HEK293 (cell line): ENCODE measurements around the gene SREBF1.

Experiments
- CTCF ChIA-PET: fragments of 350-600 bp; formaldehyde crosslinking; extraction: SDS; loops from one replicate; lab custom pipeline; 2021; ENCODE audit warnings: antibody characterized with exemption; lab: Yijun Ruan, JAX
- POLR2A ChIA-PET: fragments of 300-600 bp; formaldehyde crosslinking; extraction: SDS; loops from one replicate; lab custom pipeline; 2020; ENCODE audit warnings: antibody characterized with exemption, inconsistent platforms; lab: Yijun Ruan, JAX
- H3K27ac ChIP-seq: fragments of 200-500 bp; sonication (Bioruptor generic); 2 replicates; pipeline ENCODE4 v1.5.1; 2014; ENCODE audit warnings: low read depth, low read length, control low read depth, inconsistent platforms; ENCODE audit errors: extremely low read depth
- H3K36me3 ChIP-seq, 2 experiments: fragments of 200-500 bp in 1 of 2; sonication (Bioruptor generic) in 1 of 2; 1 replicate in 1 of 2; 2 replicates in 1 of 2; pipeline ENCODE4 v1.5.1; 2014 to 2017; ENCODE audit warnings: inconsistent platforms in 2 of 2, low read length in 2 of 2; ENCODE audit not compliant: control insufficient read depth in 2 of 2, insufficient read depth in 1 of 2
- H3K4me1 ChIP-seq: fragments of 200-500 bp; sonication (Bioruptor generic); 2 replicates; pipeline ENCODE4 v1.5.1; 2014; ENCODE audit warnings: mild to moderate bottlenecking, low read length, inconsistent platforms; ENCODE audit not compliant: control insufficient read depth, insufficient read depth
- H3K4me3 ChIP-seq: 2 replicates; pipeline ENCODE4 v1.5.1; 2011; ENCODE audit warnings: low read depth, mild to moderate bottlenecking, control low read depth, low read length, moderate library complexity
- H3K9me3 ChIP-seq: fragments of 200-500 bp; sonication (Bioruptor generic); 2 replicates; pipeline ENCODE4 v1.5.1; 2014; ENCODE audit warnings: low read depth, low read length, inconsistent platforms; ENCODE audit not compliant: control insufficient read depth, insufficient read depth
- GLI4 ChIP-seq: fragments of 450-650 bp; formaldehyde crosslinking; IDR thresholded peaks from 2 replicates; pipeline ENCODE4 v1.5.1; 2016; ENCODE audit warnings: missing biosample characterization, missing genetic modification characterization
- HIC1 ChIP-seq: fragments of 450-650 bp; formaldehyde crosslinking; IDR thresholded peaks from 2 replicates; pipeline ENCODE4 v1.5.1; 2016; ENCODE audit warnings: missing biosample characterization, missing genetic modification characterization
- REST ChIP-seq: fragments of 450-650 bp; formaldehyde crosslinking; IDR thresholded peaks from 2 replicates; pipeline ENCODE4 v1.5.1; 2016; ENCODE audit warnings: missing biosample characterization, missing genetic modification characterization
- TRIM28 ChIP-seq: IDR thresholded peaks from 2 replicates; pipeline ENCODE4 v1.6.1; 2011; ENCODE audit warnings: low read length, control low read depth, borderline replicate concordance
- ZIC2 ChIP-seq: fragments of 450-650 bp; formaldehyde crosslinking; IDR thresholded peaks from 2 replicates; pipeline ENCODE4 v1.5.1; 2016; ENCODE audit warnings: missing biosample characterization, missing genetic modification characterization
- ZNF416 ChIP-seq: fragments of 450-650 bp; formaldehyde crosslinking; IDR thresholded peaks from 2 replicates; pipeline ENCODE4 v1.5.1; 2016; ENCODE audit warnings: missing biosample characterization, missing genetic modification characterization
- ZSCAN18 ChIP-seq: fragments of 450-650 bp; formaldehyde crosslinking; IDR thresholded peaks from 2 replicates; pipeline ENCODE4 v1.5.1; 2016; ENCODE audit warnings: missing biosample characterization, missing genetic modification characterization
- TF ChIP-seq, protein P1 (sequence below): fragments of 450-650 bp; formaldehyde crosslinking; IDR thresholded peaks from 2 replicates; pipeline ENCODE4 v1.5.1; 2016; ENCODE audit warnings: missing biosample characterization, missing genetic modification characterization
- TF ChIP-seq, protein P2 (sequence below): fragments of 450-650 bp; formaldehyde crosslinking; IDR thresholded peaks from 2 replicates; pipeline ENCODE4 v1.5.1; 2017; ENCODE audit warnings: missing biosample characterization, mild to moderate bottlenecking, missing genetic modification characterization, moderate library complexity

Gene SREBF1

GRCh38 chr17:17790637-17791464, 45.9 kb downstream of the SREBF1 start:
- POLR2A ChIA-PET, result interaction anchor here (1.0 kb wide), 1 partner anchor 10 kb away, joined by 4 read pairs; no protein-coding TSS in a partner anchor

GRCh38 chr17:17789828-17790636, 46.8 kb downstream of the SREBF1 start:
- Histone ChIP-seq H3K36me3 (peaks cover 0 to 22% of the 10 kb centered on the region in 2 experiments; a peak in 1 of 3 replicates), H3K4me3 (no peak overlapping the region), H3K9me3 (no peaks in the 10 kb centered on the region), H3K4me1 (peaks cover 10% of the 10 kb centered on the region), H3K27ac (no peak overlapping the region)
- TF ChIP-seq ZNF416, result no peak
- TF ChIP-seq, protein P1, sequence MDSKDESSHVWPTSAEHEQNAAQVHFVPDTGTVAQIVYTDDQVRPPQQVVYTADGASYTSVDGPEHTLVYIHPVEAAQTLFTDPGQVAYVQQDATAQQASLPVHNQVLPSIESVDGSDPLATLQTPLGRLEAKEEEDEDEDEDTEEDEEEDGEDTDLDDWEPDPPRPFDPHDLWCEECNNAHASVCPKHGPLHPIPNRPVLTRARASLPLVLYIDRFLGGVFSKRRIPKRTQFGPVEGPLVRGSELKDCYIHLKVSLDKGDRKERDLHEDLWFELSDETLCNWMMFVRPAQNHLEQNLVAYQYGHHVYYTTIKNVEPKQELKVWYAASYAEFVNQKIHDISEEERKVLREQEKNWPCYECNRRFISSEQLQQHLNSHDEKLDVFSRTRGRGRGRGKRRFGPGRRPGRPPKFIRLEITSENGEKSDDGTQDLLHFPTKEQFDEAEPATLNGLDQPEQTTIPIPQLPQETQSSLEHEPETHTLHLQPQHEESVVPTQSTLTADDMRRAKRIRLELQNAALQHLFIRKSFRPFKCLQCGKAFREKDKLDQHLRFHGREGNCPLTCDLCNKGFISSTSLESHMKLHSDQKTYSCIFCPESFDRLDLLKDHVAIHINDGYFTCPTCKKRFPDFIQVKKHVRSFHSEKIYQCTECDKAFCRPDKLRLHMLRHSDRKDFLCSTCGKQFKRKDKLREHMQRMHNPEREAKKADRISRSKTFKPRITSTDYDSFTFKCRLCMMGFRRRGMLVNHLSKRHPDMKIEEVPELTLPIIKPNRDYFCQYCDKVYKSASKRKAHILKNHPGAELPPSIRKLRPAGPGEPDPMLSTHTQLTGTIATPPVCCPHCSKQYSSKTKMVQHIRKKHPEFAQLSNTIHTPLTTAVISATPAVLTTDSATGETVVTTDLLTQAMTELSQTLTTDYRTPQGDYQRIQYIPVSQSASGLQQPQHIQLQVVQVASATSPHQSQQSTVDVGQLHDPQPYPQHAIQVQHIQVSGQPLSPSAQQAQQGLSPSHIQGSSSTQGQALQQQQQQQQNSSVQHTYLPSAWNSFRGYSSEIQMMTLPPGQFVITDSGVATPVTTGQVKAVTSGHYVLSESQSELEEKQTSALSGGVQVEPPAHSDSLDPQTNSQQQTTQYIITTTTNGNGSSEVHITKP (tag by site-specific recombination), result peak; percentile 28; the same call in 1 of the 2 replicates
- TF ChIP-seq, protein P2, sequence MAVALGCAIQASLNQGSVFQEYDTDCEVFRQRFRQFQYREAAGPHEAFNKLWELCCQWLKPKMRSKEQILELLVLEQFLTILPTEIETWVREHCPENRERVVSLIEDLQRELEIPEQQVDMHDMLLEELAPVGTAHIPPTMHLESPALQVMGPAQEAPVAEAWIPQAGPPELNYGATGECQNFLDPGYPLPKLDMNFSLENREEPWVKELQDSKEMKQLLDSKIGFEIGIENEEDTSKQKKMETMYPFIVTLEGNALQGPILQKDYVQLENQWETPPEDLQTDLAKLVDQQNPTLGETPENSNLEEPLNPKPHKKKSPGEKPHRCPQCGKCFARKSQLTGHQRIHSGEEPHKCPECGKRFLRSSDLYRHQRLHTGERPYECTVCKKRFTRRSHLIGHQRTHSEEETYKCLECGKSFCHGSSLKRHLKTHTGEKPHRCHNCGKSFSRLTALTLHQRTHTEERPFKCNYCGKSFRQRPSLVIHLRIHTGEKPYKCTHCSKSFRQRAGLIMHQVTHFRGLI, result peak; percentile 89
- ChIA-PET POLR2A (interaction anchor here (1.0 kb wide), 1 partner anchor 9 kb away, joined by 4 read pairs; no protein-coding TSS in a partner anchor), CTCF (interaction anchor here (0.6 to 1.0 kb wide), 2 partner anchors 62 to 554 kb away, joined by 3 to 4 read pairs; no protein-coding TSS in a partner anchor)

More at GRCh38 chr17:17790637-17791464, 45.9 kb downstream of the SREBF1 start:
- no peaks in the 10 kb centered on the region for H3K9me3 ChIP-seq
- CTCF ChIA-PET, result interaction anchor here (0.6 to 1.0 kb wide), 2 partner anchors 63 to 554 kb away, joined by 3 to 4 read pairs; no protein-coding TSS in a partner anchor
- H3K4me1 ChIP-seq, result peaks cover 2% of the 10 kb centered on the region
- no peak overlapping the region for H3K4me3 ChIP-seq
- TF ChIP-seq HIC1 (tag by site-specific recombination), result 0 out of 2 replicates have a peak, but pooled peaks have one; percentile 39
- TF ChIP-seq ZSCAN18 (tag by site-specific recombination), result no peak
- H3K27ac ChIP-seq, result no peak overlapping the region
- peaks cover 0 to 30% of the 10 kb centered on the region in 2 experiments; a peak in 1 of 3 replicates for H3K36me3 ChIP-seq

DNA sequence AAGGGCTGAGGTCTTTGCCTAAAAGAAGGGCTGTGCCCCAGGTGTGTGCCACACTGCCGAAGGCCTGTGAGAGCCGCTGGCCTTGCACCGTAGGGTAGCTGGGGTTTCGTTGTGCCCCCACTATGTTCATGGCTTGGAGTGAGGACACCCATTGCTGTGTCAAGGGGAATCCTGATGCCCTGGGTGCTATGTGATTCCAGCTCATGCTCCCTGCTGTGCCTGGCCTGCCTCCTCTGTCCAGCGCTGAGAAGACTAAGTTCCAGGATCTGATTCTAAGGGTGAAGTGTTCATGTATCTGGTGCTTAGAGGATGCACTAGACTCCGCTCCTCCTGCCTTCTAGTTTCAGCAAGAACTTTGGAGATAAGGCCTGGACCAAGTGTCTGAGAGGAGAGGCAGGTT, 47.4 kb downstream of the SREBF1 start:
- peaks cover 0 to 16% of the 10 kb centered on the region in 2 experiments; a peak in 1 of 3 replicates for H3K36me3 ChIP-seq
- ChIA-PET POLR2A (interaction anchor here (1.0 kb wide), 1 partner anchor 9 kb away, joined by 4 read pairs; no protein-coding TSS in a partner anchor), CTCF (interaction anchor here (0.5 kb wide), 1 partner anchor 225 kb away, joined by 3 read pairs; no protein-coding TSS in a partner anchor)
- no peak overlapping the region for H3K4me3 ChIP-seq
- H3K27ac ChIP-seq, result no peak overlapping the region
- TF ChIP-seq REST (tag by site-specific recombination), result peak; percentile 82
- TF ChIP-seq GLI4, result no peak
- peak; percentile 75 for TF ChIP-seq ZIC2 (tag by site-specific recombination)
- TF ChIP-seq TRIM28, result no peak
- TF ChIP-seq, all 188 proteins: peak for 2
- Histone ChIP-seq H3K4me1 (peaks cover 16% of the 10 kb centered on the region), H3K9me3 (no peaks in the 10 kb centered on the region)
